D721Med (cell line): ENCODE measurements around the gene AP5B1.

ENCODE experiments used
- DNase-seq: peaks from one replicate; pipeline ENCODE4 v3.0.0; 2011; ENCODE audit warnings: low spot score; ENCODE audit not compliant: insufficient read length
- FAIRE-seq: peaks from 2 replicates; lab custom pipeline; 2011; peaks lifted over from hg19 to GRCh38; lab: Jason Lieb, UNC
- CTCF ChIP-seq: IDR thresholded peaks from 2 replicates; pipeline ENCODE4 v1.5.1; 2012; ENCODE audit warnings: mild to moderate bottlenecking, control low read depth; ENCODE audit not compliant: insufficient read depth; ENCODE audit errors: missing control alignments

AP5B1 gene

GRCh38 chr11:65780770-65781151, at the start of gene AP5B1:
AP5B1 (minus strand) TSS chr11:65780976; CDS start chr11:65780591, 385 bp downstream.
- peak; percentile 6 for TF ChIP-seq CTCF
- FAIRE-seq (no peak), DNase-seq (peak; percentile 76)

- no peak for TF ChIP-seq CTCF
- DNase-seq (no peak), FAIRE-seq (no peak)
Observed at GRCh38 chr11:65829459-65829858, 48.7 kb upstream of the AP5B1 start.

GRCh38 chr11:65826984-65827735, 46.4 kb upstream of the AP5B1 start:
- no peak for TF ChIP-seq CTCF
- FAIRE-seq (no peak), DNase-seq (no peak)

GRCh38 chr11:65822776-65823528, 42.2 kb upstream of the AP5B1 start:
- DNase-seq (no peak), FAIRE-seq (no peak)
- TF ChIP-seq CTCF: no peak

- no peak for TF ChIP-seq CTCF
- DNase-seq (no peak), FAIRE-seq (no peak)
Observed at GRCh38 chr11:65821107-65821506, 40.3 kb upstream of the AP5B1 start.

- FAIRE-seq: no peak
- TF ChIP-seq CTCF: peak; percentile 95
- peak; percentile 86 for DNase-seq
Observed at GRCh38 chr11:65817835-65818680, 37.3 kb upstream of the AP5B1 start.
